Activated CD4-positive, alpha-beta T cell treated with anti-CD3 and anti-CD28 coated beads, Interleukin-10, Interleukin-2, amounts not matched to agents 100 ng/mL and 50 ng/mL, durations not matched to agents 16 hours and 8 hours (primary cell): Measurements from ENCODE around the gene TPD52L1.
"Not testable (repeated sequence)": the region's sequence is repeated elsewhere in the genome, so short reads cannot be mapped to it uniquely, and the experiment has no call there.

Experiments used
- DNase-seq: peaks from one replicate; pipeline ENCODE4 v3.0.0-alpha.2; 2020

TPD52L1 gene

GRCh38 chr6:125144822-125145221, 8.8 kb upstream of the TPD52L1 start:
- DNase-seq: no peak

- DNase-seq: no peak
Measured at GRCh38 chr6:125149256-125150144, 4.1 kb upstream of the TPD52L1 start.

- DNase-seq: no peak
Measured at GRCh38 chr6:125151700-125152099, 1.9 kb upstream of the TPD52L1 start.

- no peak for DNase-seq
Measured at GRCh38 chr6:125154118-125154760, 666 bp downstream of the TPD52L1 start.

- DNase-seq: peak; percentile 36
Measured at GRCh38 chr6:125154761-125155135, 1.2 kb downstream of the TPD52L1 start.

- DNase-seq: no peak
Measured at GRCh38 chr6:125155344-125155743, 1.8 kb downstream of the TPD52L1 start.

- DNase-seq: no peak
Measured at GRCh38 chr6:125156496-125156895, 2.9 kb downstream of the TPD52L1 start.

- no peak for DNase-seq
Measured at GRCh38 chr6:125157280-125157679, 3.7 kb downstream of the TPD52L1 start.

- no peak for DNase-seq
Measured at GRCh38 chr6:125157725-125158124, 4.2 kb downstream of the TPD52L1 start.

- DNase-seq: not testable (repeated sequence)
Measured at GRCh38 chr6:125163339-125163738, 9.8 kb downstream of the TPD52L1 start.

- no peak for DNase-seq
Measured at GRCh38 chr6:125163811-125164210, 10.2 kb downstream of the TPD52L1 start.

- no peak for DNase-seq
Measured at GRCh38 chr6:125164696-125165095, 11.1 kb downstream of the TPD52L1 start.

GRCh38 chr6:125165256-125165655, 11.7 kb downstream of the TPD52L1 start:
- DNase-seq: no peak

- DNase-seq: no peak
Measured at GRCh38 chr6:125165776-125166175, 12.2 kb downstream of the TPD52L1 start.

GRCh38 chr6:125166711-125167110, 13.1 kb downstream of the TPD52L1 start:
- no peak for DNase-seq

GRCh38 chr6:125167579-125167978, 14.0 kb downstream of the TPD52L1 start:
- no peak for DNase-seq

GRCh38 chr6:125169058-125169457, 15.5 kb downstream of the TPD52L1 start:
- DNase-seq: no peak

GRCh38 chr6:125169522-125169921, 15.9 kb downstream of the TPD52L1 start:
- no peak for DNase-seq

GRCh38 chr6:125170376-125170775, 16.8 kb downstream of the TPD52L1 start:
- DNase-seq: no peak

GRCh38 chr6:125173341-125174095, 19.9 kb downstream of the TPD52L1 start:
- DNase-seq: no peak

GRCh38 chr6:125174626-125175025, 21.1 kb downstream of the TPD52L1 start:
- no peak for DNase-seq

GRCh38 chr6:125175466-125176048, 22.0 kb downstream of the TPD52L1 start:
- no peak for DNase-seq
